GM18511 (cell line): ENCODE data around the gene NANOGP8.

Experiments used
- ATAC-seq: cut with Tn5 transposase; IDR thresholded peaks from one replicate; pipeline ENCODE4 v1.9.1; 2021; ENCODE audit warnings: mild to moderate bottlenecking, moderate library complexity; ENCODE audit not compliant: unreplicated experiment

Gene NANOGP8

DNA sequence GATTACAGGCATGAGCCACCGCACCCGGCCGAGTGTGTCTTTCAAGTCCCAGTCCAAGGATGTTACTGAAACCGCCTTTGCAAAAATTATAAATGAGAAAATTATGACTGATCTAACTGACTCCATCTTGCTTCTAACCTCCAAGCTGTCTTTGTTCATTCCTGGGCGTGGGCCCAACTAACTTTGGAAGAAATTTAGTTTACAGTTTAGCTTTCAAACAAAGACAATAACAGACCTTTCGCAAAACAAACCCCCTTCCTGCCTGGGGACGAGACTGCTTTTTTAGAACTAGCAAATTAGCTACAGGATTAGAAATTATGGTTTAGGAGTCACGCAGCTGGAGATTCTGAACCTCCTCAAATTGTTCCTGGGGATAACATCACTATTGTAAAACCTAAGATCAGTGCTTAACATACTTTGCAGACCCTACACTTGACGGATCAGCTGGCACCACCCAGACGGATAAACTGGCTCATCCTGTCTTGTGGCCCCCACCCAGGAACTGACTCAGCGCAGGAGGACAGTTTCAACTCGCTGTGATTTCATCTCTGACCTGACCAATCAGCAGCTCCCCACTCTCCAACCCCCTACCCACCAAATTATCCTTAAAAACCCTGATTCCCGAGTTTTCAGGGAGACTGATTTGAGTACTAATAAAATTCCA lies 23.8 kb downstream of the NANOGP8 start:
- ATAC-seq: no peak

DNA sequence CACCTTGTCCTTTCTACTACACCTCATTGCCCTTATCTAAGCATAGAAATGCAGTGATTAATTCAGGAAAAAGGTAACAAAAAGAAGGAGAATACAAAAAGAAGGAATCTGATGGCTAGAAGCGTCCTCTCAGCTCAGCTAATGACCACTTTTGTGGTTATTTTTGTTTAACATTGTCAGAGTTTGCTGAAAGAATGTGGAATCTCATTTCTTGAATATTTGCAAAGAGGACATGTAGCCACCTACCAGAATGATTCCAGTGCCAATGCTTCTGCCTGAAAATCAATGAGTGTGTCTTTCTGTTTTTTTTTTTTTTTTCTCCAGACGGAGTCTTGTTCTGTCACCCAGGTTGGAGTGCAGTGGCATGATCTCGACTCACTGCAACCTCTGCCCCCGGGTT lies 24.5 kb downstream of the NANOGP8 start:
- ATAC-seq: no peak

DNA sequence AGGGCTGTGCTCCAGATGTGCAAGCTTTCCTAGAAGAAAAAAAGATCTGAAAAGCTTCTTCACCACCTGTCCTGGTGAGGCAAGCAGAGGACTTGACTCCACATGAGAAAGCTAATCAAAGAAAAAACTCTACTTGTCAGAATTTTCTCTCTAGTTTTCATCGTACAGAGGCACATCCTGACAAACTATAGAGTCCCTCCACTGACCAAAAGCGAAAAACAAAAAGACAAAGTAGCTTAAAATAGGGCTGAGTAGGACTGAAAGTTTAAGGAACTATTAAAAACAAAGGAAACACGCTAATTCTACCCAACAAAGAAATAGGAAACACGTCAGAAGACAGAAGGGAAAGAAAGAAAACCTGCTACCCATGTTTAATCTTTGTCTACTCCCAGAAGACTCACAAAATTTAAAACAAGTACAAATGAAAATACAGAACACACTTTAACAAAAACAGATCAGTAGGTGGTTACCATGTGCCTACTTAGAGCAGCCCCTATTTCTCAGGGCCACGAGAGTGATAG lies 26.5 kb downstream of the NANOGP8 start:
- ATAC-seq: no peak

DNA sequence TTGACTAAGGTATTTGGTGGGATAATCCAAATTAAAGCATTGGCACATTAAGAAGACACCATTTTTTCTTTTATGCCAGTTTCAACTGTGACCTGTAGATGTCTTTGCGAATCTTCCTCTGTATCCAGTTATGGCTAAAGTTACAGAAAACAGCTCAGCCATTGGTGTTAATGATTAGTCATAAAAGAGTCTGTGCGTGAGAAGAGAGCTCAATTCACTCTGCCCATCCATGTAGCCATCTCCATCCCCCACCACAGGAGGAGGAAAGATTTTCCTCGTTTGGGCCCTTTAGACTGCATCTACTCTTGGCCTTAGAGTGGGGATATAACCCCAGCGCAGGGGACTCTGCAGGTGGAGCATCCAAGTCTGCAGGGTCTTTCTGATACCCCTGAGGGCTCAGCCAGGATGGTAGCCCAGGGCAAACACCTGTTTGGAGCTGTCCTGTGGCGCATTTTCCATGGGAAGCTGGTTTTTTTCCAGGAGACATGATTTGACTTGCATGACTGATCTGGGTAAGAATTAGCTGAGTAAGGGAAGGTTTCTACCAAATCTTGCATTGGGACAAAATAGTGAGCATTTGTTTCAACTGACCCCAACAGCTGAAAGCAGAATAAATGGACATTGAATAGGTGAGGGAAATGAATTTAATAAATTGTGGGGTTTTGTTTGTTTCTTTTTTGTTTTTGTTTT lies 29.5 kb downstream of the NANOGP8 start:
- ATAC-seq: no peak

DNA sequence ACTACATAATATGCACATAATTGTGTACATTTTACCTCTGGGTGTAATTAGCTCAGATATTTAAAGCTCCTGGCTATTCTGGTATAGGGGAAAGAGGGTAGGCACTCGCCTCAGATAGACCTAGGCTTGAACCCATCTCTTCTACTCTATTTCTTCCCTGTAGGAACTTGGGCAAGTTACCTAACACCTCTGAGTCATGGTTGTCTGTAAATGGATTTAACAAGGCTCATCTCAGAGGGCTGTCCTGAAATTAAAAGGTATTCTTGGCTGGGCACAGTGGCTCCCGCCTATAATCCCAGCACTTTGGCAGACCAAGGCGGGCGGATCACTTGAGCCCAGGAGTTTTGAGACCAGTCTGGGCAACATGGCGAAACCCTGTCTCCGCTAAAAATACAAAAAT lies 30.7 kb downstream of the NANOGP8 start:
- no peak for ATAC-seq

DNA sequence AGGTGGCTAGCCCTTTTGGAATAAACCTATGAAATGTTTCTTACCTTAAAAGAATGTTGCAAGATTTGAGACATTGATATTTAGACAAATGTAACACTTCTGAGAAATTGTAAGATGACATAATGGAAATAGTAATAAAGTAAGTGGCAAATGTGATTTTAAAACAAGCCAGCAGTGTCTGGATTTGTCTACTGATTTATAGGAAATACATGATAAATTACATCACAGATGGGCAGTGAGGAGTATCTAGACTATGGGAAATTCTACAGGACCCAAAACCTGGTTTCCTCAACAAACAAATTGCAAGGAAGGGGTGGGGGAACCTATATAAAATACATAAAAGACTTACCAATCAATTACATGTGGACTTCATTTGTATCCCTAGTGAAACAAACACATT lies 37.1 kb downstream of the NANOGP8 start:
- ATAC-seq: no peak

DNA sequence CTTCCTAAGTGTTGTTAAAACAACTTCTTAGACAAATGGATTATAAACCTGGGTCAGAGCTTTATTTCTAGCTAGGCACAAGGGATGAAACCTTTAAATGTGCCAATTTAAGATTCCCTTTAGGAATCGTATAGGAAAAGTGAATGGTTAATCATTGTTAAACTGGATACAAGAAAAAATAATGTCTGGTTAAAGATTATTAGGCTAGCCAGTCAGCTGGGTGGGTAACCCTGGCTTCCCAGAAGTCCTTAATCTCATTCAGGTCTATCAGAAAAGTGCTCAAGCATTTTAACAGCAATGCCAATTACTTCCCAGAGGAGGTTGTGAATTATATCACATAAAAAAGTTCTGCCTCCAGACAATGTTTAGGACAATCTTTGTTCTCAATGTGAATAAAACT lies 37.6 kb downstream of the NANOGP8 start:
- ATAC-seq: no peak

DNA sequence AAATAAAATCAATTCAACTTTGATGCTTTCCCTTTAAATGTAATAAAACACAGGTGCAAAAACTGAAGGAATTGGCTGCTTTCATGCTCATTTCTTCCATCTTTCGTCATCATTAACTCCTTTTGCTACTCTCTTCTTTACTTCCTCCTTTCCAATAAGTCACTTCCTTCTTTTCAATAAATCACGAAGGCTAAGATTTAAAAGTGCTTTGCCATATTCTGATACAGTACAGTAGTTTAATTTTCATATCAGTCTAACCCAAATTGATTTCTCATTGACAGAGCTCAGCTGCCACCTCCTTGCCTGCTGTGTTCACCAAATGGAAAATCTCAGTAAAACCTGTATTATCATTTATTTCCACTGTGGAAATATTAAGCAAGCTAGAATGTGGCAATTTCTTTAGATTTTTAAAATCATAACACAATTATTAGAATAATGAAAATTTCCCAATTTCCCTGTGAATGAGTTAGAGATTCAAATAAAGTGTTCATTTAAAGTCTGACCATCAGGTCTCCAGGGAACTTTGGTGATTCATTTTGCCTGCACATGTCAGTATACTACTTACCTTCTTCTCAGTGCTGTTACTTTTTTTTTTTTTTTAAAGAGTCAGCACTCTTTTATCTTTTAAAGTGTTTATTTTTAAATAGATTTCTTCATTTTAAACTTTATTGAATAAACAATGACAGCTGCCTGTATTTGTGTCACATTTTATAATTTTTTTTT lies 41.6 kb downstream of the NANOGP8 start:
- ATAC-seq: no peak

DNA sequence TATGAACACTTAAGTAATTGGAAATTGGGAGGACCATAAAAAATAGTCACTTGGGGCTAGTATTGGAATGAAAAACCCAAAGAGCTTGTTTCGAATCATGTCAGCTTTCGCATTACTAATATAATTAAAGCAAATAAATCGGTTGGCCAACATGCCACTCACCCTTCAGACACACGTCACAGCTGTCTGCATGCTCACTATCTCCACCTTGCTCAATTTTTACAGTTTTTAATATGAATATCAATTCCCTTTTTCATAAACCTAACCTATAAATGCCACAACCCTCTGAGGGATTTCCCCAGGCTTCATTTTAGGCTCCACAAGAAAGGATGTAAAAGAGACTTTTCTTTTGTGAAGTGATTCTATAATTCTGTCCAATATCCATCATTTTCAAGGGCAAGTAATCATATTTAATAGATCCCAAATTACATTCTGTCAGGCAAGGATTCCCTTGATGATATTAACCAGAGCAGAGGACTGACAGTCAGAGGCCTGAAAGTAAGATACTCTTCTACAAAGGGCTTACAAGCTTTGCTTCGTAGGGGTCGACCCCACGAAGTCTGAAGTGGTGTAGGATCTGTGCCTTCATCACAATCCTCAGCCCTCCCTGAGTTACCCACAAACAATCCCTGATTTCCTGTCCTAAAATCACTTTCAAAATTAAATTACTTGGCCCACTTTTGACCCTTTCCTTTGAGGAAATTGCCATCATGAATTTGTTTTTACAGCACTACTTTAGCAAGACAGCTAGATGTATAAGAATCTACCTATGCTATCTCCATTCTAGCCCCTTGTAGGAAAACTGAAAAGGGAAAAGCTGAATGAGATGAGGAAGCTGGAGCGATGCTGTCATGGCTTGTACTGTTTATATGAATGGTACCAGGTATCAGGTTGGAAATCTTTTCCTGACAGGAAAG lies 44.5 kb downstream of the NANOGP8 start:
- ATAC-seq: no peak

DNA sequence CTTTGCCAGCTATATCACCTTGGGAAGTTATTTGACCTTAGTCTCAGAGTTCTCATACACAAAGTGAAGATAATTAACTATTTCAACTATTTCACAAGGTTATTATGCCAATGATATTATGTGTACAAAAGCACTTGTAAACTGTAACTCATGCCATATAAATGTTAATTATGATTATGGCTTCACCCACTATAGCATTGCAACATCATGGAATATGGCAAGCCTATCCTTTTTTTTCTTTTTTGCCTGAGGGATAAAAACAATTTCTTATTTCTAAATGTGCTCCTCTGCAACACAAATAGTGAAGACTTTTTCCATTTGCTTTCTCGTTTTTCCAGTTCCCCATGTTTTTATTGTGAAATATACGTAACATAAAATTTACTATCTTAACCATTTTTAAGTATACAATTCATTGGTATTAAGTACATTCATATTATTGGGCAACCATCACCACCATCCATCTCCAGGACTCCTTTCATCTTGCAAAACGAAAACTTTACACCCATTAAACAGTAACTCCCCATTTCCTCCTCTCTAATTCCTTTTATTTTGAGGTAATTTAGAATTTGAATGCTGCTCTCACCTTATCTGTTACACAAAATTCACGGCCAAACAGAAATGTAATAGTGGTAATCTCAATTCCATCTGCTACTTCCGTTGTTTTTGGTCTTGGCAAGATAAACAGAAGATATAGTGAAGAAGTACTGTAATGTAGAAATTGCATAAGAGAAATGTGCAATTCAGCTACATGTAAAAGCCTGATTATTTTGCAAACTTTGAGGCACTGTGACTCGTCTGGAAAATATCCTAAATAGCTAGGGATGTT lies 46.3 kb downstream of the NANOGP8 start:
- ATAC-seq: no peak
